Stimulated activated CD4-positive, alpha-beta T cell treated with anti-CD3 and anti-CD28 coated beads, Interleukin-15, amount 100 ng/mL, for 24 hours (primary cell): ENCODE measurements around the gene METTL18.
"Not testable (repeated sequence)": the region's sequence is repeated elsewhere in the genome, so short reads cannot be mapped to it uniquely, and the experiment has no call there.

Source experiments
- DNase-seq: peaks from one replicate; pipeline ENCODE4 v3.0.0-alpha.2; 2020

The METTL18 gene

GRCh38 chr1:169794530-169795416 lies at the start of gene METTL18:
Gene METTL18, minus strand, starts transcription at chr1:169794907. Its CDS starts 1,212 bp downstream, at chr1:169793695.
- DNase-seq, result peak; percentile 93

- DNase-seq, result no peak
Observed at GRCh38 chr1:169838942-169839341, 44.2 kb upstream of the METTL18 start.

GRCh38 chr1:169836198-169836597 lies 41.5 kb upstream of the METTL18 start:
- DNase-seq, result no peak

GRCh38 chr1:169835647-169836046 lies 40.9 kb upstream of the METTL18 start:
- no peak for DNase-seq

- no peak for DNase-seq
Observed at GRCh38 chr1:169834869-169835268, 40.2 kb upstream of the METTL18 start.

GRCh38 chr1:169833179-169833901 lies 38.6 kb upstream of the METTL18 start:
- DNase-seq, result no peak

- no peak for DNase-seq
Observed at GRCh38 chr1:169829671-169830070, 35.0 kb upstream of the METTL18 start.

- no peak for DNase-seq
Observed at GRCh38 chr1:169824153-169824552, 29.4 kb upstream of the METTL18 start.

- no peak for DNase-seq
Observed at GRCh38 chr1:169821500-169821899, 26.8 kb upstream of the METTL18 start.

- DNase-seq, result no peak
Observed at GRCh38 chr1:169816617-169817016, 21.9 kb upstream of the METTL18 start.

GRCh38 chr1:169814265-169814664 lies 19.6 kb upstream of the METTL18 start:
- DNase-seq, result no peak

GRCh38 chr1:169812131-169812530 lies 17.4 kb upstream of the METTL18 start:
- no peak for DNase-seq

GRCh38 chr1:169811418-169812035 lies 16.8 kb upstream of the METTL18 start:
- not testable (repeated sequence) for DNase-seq

- DNase-seq, result peak; percentile 20
Observed at GRCh38 chr1:169809370-169810095, 14.8 kb upstream of the METTL18 start.

- no peak for DNase-seq
Observed at GRCh38 chr1:169804941-169805340, 10.2 kb upstream of the METTL18 start.

GRCh38 chr1:169802888-169803287 lies 8.2 kb upstream of the METTL18 start:
- no peak for DNase-seq

GRCh38 chr1:169797281-169797680 lies 2.6 kb upstream of the METTL18 start:
- DNase-seq, result no peak

- DNase-seq, result no peak
Observed at GRCh38 chr1:169796274-169796810, 1.6 kb upstream of the METTL18 start.

- peak; percentile 14 for DNase-seq
Observed at GRCh38 chr1:169795687-169796086, 980 bp upstream of the METTL18 start.

GRCh38 chr1:169793730-169794129 lies 977 bp downstream of the METTL18 start:
- no peak for DNase-seq

- DNase-seq, result no peak
Observed at GRCh38 chr1:169788402-169788801, 6.3 kb downstream of the METTL18 start.

GRCh38 chr1:169786974-169787373 lies 7.7 kb downstream of the METTL18 start:
- DNase-seq, result no peak

GRCh38 chr1:169785267-169785666 lies 9.4 kb downstream of the METTL18 start:
- no peak for DNase-seq
